NCI-H774 (cell line): ENCODE results near the gene USP34.

ENCODE experiments used
- DNase-seq: peaks from one replicate; lab custom pipeline; 2025; lab: John Stamatoyannopoulos, UW

USP34 gene

GRCh38 chr2:61368687-61369665 is 101.9 kb downstream of the USP34 start:
- DNase-seq = no peak

GRCh38 chr2:61367177-61367576 is 103.7 kb downstream of the USP34 start:
- DNase-seq = no peak

- DNase-seq = no peak
Observed at GRCh38 chr2:61363580-61363979, 107.3 kb downstream of the USP34 start.

GRCh38 chr2:61362873-61363272 is 108.0 kb downstream of the USP34 start:
- no peak for DNase-seq

GRCh38 chr2:61361068-61361467 is 109.8 kb downstream of the USP34 start:
- DNase-seq = no peak

- no peak for DNase-seq
Observed at GRCh38 chr2:61359058-61359457, 111.8 kb downstream of the USP34 start.

GRCh38 chr2:61357681-61358080 is 113.2 kb downstream of the USP34 start:
- no peak for DNase-seq

- DNase-seq = no peak
Observed at GRCh38 chr2:61356958-61357350, 113.9 kb downstream of the USP34 start.

- DNase-seq = no peak
Observed at GRCh38 chr2:61356261-61356957, 114.5 kb downstream of the USP34 start.

- no peak for DNase-seq
Observed at GRCh38 chr2:61354543-61355197, 116.2 kb downstream of the USP34 start.

GRCh38 chr2:61353909-61354308 is 117.0 kb downstream of the USP34 start:
- DNase-seq = no peak

- no peak for DNase-seq
Observed at GRCh38 chr2:61350777-61351176, 120.1 kb downstream of the USP34 start.

GRCh38 chr2:61343141-61343540 is 127.7 kb downstream of the USP34 start:
- no peak for DNase-seq

GRCh38 chr2:61340242-61340641 is 130.6 kb downstream of the USP34 start:
- DNase-seq = no peak

- DNase-seq = no peak
Observed at GRCh38 chr2:61338447-61338846, 132.4 kb downstream of the USP34 start.

GRCh38 chr2:61335187-61335586 is 135.7 kb downstream of the USP34 start:
- no peak for DNase-seq

GRCh38 chr2:61334466-61334865 is 136.4 kb downstream of the USP34 start:
- DNase-seq = no peak

- DNase-seq = peak; percentile 19
Observed at GRCh38 chr2:61328707-61329251, 142.1 kb downstream of the USP34 start.

- DNase-seq = no peak
Observed at GRCh38 chr2:61327173-61327572, 143.7 kb downstream of the USP34 start.

- peak; percentile 56 for DNase-seq
Observed at GRCh38 chr2:61326423-61326822, 144.5 kb downstream of the USP34 start.

- no peak for DNase-seq
Observed at GRCh38 chr2:61320181-61320580, 150.7 kb downstream of the USP34 start.

- DNase-seq = no peak
Observed at GRCh38 chr2:61318553-61318952, 152.3 kb downstream of the USP34 start.
